ENCODE measurements around the gene NUP37.

NUP37 gene

DNA sequence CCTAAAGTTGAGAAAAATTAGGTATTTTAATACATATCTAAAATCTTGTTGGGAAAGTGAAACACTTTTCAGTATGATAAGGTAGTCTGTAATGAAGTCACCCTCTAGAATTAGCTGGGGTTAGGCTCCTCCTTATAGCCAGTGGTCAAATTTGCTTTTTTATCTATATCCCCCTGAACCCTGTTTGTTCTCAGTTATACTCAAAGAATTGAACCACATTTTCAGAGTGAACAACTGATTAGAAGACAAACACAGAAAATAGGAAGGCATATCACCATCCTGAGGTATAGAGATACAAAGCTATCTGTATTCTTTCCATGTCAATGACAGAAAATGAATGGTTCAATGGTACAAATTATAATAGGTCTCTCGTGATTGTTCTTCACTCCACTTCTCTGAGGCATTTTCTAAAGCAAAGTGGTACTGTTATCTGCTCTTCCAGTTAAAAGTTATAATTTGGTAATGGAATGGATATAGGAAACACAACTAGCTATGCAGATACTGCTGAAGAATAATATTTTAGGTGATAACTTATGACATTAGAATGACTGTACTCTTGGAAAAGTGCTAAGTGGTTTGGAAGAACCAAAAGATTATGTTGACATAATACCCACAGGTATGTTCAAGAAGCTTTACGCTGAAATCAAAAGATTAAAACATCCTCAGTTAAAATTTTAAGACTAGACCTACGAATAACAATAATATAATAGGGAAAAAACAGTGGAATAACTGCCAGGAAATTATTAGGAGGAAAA lies 85.7 kb downstream of the NUP37 start:
- Histone ChIP-seq H3K4me3 (ENCODE audit: insufficient read depth, low read depth, low read length, poor library complexity, severe bottlenecking) (no peak overlapping the region), H3K9me3 (ENCODE audit: control insufficient read depth, low read length) (no peaks in the 10 kb centered on the region), H3K36me3 (ENCODE audit: control insufficient read depth, insufficient read depth, low read length) (peaks cover 54% of the 10 kb centered on the region), H3K27me3 (replicated peaks; ENCODE audit: control insufficient read depth, insufficient read depth, low read length, poor library complexity, severe bottlenecking) (no peaks in the 10 kb centered on the region), H3K4me1 (ENCODE audit: control insufficient read depth, insufficient read depth, low read length, poor library complexity, severe bottlenecking) (no peaks in the 10 kb centered on the region), H3K27ac (ENCODE audit: insufficient read depth, low read length, poor library complexity, severe bottlenecking) (no peak overlapping the region)
- no peak for DNase-seq

DNA sequence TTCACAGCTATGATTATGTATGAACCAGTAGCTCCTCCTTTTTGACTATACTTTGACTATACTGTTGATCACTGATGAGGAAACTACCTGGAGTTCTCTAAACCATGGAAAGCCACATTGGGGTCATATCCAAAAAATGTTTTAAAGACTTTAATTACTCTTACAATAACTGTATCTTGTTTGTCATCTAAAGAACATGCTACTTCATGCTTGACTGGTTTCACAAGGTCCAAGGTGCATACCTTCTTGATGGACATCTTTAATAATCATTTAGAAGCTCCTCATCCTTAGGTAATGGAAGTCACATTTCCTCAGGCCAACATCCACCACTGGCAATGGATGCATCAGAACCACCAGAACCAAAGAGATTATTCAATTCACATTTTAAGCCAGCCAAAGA lies 88.1 kb downstream of the NUP37 start:
- Histone ChIP-seq H3K27ac (ENCODE audit: insufficient read depth, low read length, poor library complexity, severe bottlenecking) (no peak overlapping the region), H3K36me3 (ENCODE audit: control insufficient read depth, insufficient read depth, low read length) (peaks cover 45% of the 10 kb centered on the region), H3K4me1 (ENCODE audit: control insufficient read depth, insufficient read depth, low read length, poor library complexity, severe bottlenecking) (no peaks in the 10 kb centered on the region), H3K9me3 (ENCODE audit: control insufficient read depth, low read length) (no peaks in the 10 kb centered on the region), H3K4me3 (ENCODE audit: insufficient read depth, low read depth, low read length, poor library complexity, severe bottlenecking) (no peak overlapping the region), H3K27me3 (replicated peaks; ENCODE audit: control insufficient read depth, insufficient read depth, low read length, poor library complexity, severe bottlenecking) (no peaks in the 10 kb centered on the region)
- no peak for DNase-seq

DNA sequence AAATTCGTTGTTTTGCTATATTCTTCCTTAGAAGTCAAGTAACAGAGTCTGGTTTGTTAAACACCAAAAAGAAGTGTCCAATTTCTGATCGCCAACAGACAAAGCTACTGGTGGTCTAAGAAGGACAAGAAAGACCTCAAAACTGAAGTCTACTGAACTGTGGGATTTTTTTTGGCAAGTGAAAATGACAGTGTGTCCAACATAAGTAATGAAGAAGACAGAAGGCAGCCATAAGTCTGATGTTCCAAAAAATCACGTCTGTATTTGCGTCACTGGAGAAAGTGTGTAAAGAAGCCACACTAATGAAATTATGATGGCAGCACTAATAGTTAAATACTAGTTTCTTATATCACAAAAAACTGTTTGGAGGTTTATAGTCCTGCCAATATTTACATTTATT lies 90.8 kb downstream of the NUP37 start:
- no peak for DNase-seq
- H3K27me3 ChIP-seq (replicated peaks; ENCODE audit: control insufficient read depth, insufficient read depth, low read length, poor library complexity, severe bottlenecking): no peaks in the 10 kb centered on the region
- no peak overlapping the region for H3K27ac ChIP-seq (ENCODE audit: insufficient read depth, low read length, poor library complexity, severe bottlenecking)

GRCh38 chr12:102026728-102027127 lies 93.2 kb downstream of the NUP37 start:
- Histone ChIP-seq H3K4me3 (ENCODE audit: insufficient read depth, low read depth, low read length, poor library complexity, severe bottlenecking) (no peak overlapping the region), H3K4me1 (ENCODE audit: control insufficient read depth, insufficient read depth, low read length, poor library complexity, severe bottlenecking) (no peaks in the 10 kb centered on the region), H3K36me3 (ENCODE audit: control insufficient read depth, insufficient read depth, low read length) (peaks cover 39% of the 10 kb centered on the region), H3K9me3 (ENCODE audit: control insufficient read depth, low read length) (no peaks in the 10 kb centered on the region), H3K27me3 (replicated peaks; ENCODE audit: control insufficient read depth, insufficient read depth, low read length, poor library complexity, severe bottlenecking) (no peaks in the 10 kb centered on the region), H3K27ac (ENCODE audit: insufficient read depth, low read length, poor library complexity, severe bottlenecking) (no peak overlapping the region)
- DNase-seq: no peak

More for the DNA sequence above, 90.8 kb downstream of the NUP37 start:
- H3K4me1 ChIP-seq (ENCODE audit: control insufficient read depth, insufficient read depth, low read length, poor library complexity, severe bottlenecking): no peaks in the 10 kb centered on the region
- H3K36me3 ChIP-seq (ENCODE audit: control insufficient read depth, insufficient read depth, low read length): peaks cover 42% of the 10 kb centered on the region
- H3K4me3 ChIP-seq (ENCODE audit: insufficient read depth, low read depth, low read length, poor library complexity, severe bottlenecking): no peak overlapping the region
- no peaks in the 10 kb centered on the region for H3K9me3 ChIP-seq (ENCODE audit: control insufficient read depth, low read length)

- Histone ChIP-seq H3K27me3 (replicated peaks; ENCODE audit: control insufficient read depth, insufficient read depth, low read length, poor library complexity, severe bottlenecking) (no peaks in the 10 kb centered on the region), H3K27ac (ENCODE audit: insufficient read depth, low read length, poor library complexity, severe bottlenecking) (no peak overlapping the region)
- DNase-seq: no peak
These were observed 95.1 kb downstream of the NUP37 start for GRCh38 chr12:102024765-102025164.

DNA sequence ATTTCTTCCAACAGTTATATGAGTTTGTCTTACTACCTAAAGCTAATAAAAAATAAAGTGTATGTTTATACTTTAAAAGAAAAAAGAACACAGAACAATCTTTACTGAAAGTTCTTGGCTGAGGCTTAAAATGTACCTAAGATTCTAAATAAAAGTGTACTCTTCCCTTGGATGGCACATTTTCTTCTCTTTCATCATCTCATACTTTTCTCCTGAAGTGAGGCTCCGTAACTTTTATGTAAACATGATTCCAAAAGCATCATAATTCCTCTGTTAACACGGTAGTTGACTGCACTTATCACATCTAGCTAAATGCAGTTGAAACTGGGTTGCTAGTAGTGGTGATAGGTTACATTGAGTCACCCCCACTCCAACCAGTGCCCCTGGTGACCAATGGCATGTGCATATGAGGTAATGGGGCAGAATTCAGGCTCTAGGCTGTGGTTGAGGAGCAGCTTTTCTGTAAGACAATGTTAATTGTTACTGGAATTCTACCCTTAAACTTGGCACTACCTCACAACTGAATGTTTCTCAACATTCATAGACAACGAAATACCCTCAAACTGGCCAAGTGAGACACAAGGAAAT lies 96.5 kb downstream of the NUP37 start:
- Histone ChIP-seq H3K27ac (ENCODE audit: insufficient read depth, low read length, poor library complexity, severe bottlenecking) (no peak overlapping the region), H3K4me1 (ENCODE audit: control insufficient read depth, insufficient read depth, low read length, poor library complexity, severe bottlenecking) (no peaks in the 10 kb centered on the region), H3K36me3 (ENCODE audit: control insufficient read depth, insufficient read depth, low read length) (peaks cover 38% of the 10 kb centered on the region), H3K27me3 (replicated peaks; ENCODE audit: control insufficient read depth, insufficient read depth, low read length, poor library complexity, severe bottlenecking) (no peaks in the 10 kb centered on the region), H3K4me3 (ENCODE audit: insufficient read depth, low read depth, low read length, poor library complexity, severe bottlenecking) (no peak overlapping the region), H3K9me3 (ENCODE audit: control insufficient read depth, low read length) (no peaks in the 10 kb centered on the region)
- no peak for DNase-seq

More at GRCh38 chr12:102024765-102025164, 95.1 kb downstream of the NUP37 start:
- no peaks in the 10 kb centered on the region for H3K9me3 ChIP-seq (ENCODE audit: control insufficient read depth, low read length)
- H3K4me1 ChIP-seq (ENCODE audit: control insufficient read depth, insufficient read depth, low read length, poor library complexity, severe bottlenecking): no peaks in the 10 kb centered on the region
- H3K36me3 ChIP-seq (ENCODE audit: control insufficient read depth, insufficient read depth, low read length): peaks cover 39% of the 10 kb centered on the region
- no peak overlapping the region for H3K4me3 ChIP-seq (ENCODE audit: insufficient read depth, low read depth, low read length, poor library complexity, severe bottlenecking)
